ENCODE data around the gene FOXJ3.

- no peak for TF ChIP-seq POLR2A (IDR thresholded peaks at IDR 0.05)
- TF ChIP-seq, protein P1, sequence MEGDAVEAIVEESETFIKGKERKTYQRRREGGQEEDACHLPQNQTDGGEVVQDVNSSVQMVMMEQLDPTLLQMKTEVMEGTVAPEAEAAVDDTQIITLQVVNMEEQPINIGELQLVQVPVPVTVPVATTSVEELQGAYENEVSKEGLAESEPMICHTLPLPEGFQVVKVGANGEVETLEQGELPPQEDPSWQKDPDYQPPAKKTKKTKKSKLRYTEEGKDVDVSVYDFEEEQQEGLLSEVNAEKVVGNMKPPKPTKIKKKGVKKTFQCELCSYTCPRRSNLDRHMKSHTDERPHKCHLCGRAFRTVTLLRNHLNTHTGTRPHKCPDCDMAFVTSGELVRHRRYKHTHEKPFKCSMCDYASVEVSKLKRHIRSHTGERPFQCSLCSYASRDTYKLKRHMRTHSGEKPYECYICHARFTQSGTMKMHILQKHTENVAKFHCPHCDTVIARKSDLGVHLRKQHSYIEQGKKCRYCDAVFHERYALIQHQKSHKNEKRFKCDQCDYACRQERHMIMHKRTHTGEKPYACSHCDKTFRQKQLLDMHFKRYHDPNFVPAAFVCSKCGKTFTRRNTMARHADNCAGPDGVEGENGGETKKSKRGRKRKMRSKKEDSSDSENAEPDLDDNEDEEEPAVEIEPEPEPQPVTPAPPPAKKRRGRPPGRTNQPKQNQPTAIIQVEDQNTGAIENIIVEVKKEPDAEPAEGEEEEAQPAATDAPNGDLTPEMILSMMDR (IDR thresholded peaks at IDR 0.05): no peak
Measured at GRCh38 chr1:42260376-42261070, 74.5 kb downstream of the FOXJ3 start.
